GM12878 (cell line): Measurements from ENCODE around the gene FEZF2.

Experiments used
- BHLHE40 ChIP-seq, 2 experiments: fragments of 450-650 bp in 1 of 2; IDR thresholded peaks; 2 replicates each; pipeline ENCODE4 v1.6.1; 2011 to 2017; ENCODE audit warnings: low read depth in 2 of 2, borderline replicate concordance in 1 of 2, improper control_type of control experiment in 1 of 2, low read length in 1 of 2, mild to moderate bottlenecking in 1 of 2
- BRCA1 ChIP-seq: IDR thresholded peaks from 2 replicates; pipeline ENCODE4 v1.6.1; 2011; ENCODE audit warnings: low read depth, low read length, improper control_type of control experiment
- CTCF ChIP-seq, 3 experiments: IDR thresholded peaks in 2 of 3; conservative IDR thresholded peaks in 1 of 3; 2 replicates each; pipeline ENCODE4 v1.5.1; 2011; ENCODE audit warnings: low read depth in 3 of 3, low read length in 3 of 3, mild to moderate bottlenecking in 3 of 3, control low read depth in 2 of 3, moderate library complexity in 2 of 3, inconsistent platforms in 1 of 3, mixed read lengths in 1 of 3; ENCODE audit not compliant: control insufficient read depth in 2 of 3, insufficient read depth in 1 of 3; ENCODE audit errors: extremely low read depth in 1 of 3
- EZH2 ChIP-seq: IDR thresholded peaks from 2 replicates; pipeline ENCODE4 v1.6.1; 2012; ENCODE audit warnings: low read depth, mild to moderate bottlenecking, control low read depth, inconsistent platforms, low read length, borderline replicate concordance; ENCODE audit not compliant: control insufficient read depth
- KDM1A ChIP-seq: fragments of 200-600 bp; sonication (generic); IDR thresholded peaks from 2 replicates; pipeline ENCODE4 v1.6.1; 2016; ENCODE audit warnings: borderline replicate concordance
- MXI1 ChIP-seq: fragments of 150-350 bp; IDR thresholded peaks from 2 replicates; pipeline ENCODE4 v1.6.1; 2011; ENCODE audit warnings: low read depth, mild to moderate bottlenecking, inconsistent platforms, low read length, improper control_type of control experiment
- NRF1 ChIP-seq: conservative IDR thresholded peaks from 2 replicates; pipeline ENCODE4 v1.6.1; 2011; ENCODE audit warnings: mild to moderate bottlenecking, low read depth, low read length, improper control_type of control experiment
- POLR2A ChIP-seq: IDR thresholded peaks from 2 replicates; pipeline ENCODE4 v1.6.1; 2011; ENCODE audit warnings: low read depth, mild to moderate bottlenecking, low read length
- POLR2AphosphoS5 ChIP-seq: IDR thresholded peaks from 2 replicates; pipeline ENCODE4 v1.6.1; 2011; ENCODE audit warnings: mild to moderate bottlenecking, low read length, inconsistent platforms
- POU2F2 ChIP-seq: IDR thresholded peaks from 3 replicates; pipeline ENCODE4 v1.6.1; 2011; ENCODE audit warnings: low read depth, mild to moderate bottlenecking, low read length, borderline replicate concordance
- RB1 ChIP-seq: fragments of 450-650 bp; formaldehyde crosslinking; IDR thresholded peaks from 2 replicates; pipeline ENCODE4 v1.6.1; 2017; ENCODE audit warnings: mild to moderate bottlenecking, borderline replicate concordance
- TCF12 ChIP-seq: IDR thresholded peaks from 2 replicates; pipeline ENCODE4 v1.6.1; 2011; ENCODE audit warnings: low read depth, mild to moderate bottlenecking, low read length
- ZBTB4 ChIP-seq: fragments of 450-650 bp; formaldehyde crosslinking; IDR thresholded peaks from 2 replicates; pipeline ENCODE4 v1.4.0; 2022; ENCODE audit warnings: mild to moderate bottlenecking, moderate library complexity
- TF ChIP-seq, protein P1 (sequence below): IDR thresholded peaks from 2 replicates; pipeline ENCODE4 v1.6.1; 2011; ENCODE audit warnings: low read depth, low read length, improper control_type of control experiment, borderline replicate concordance

DNA sequence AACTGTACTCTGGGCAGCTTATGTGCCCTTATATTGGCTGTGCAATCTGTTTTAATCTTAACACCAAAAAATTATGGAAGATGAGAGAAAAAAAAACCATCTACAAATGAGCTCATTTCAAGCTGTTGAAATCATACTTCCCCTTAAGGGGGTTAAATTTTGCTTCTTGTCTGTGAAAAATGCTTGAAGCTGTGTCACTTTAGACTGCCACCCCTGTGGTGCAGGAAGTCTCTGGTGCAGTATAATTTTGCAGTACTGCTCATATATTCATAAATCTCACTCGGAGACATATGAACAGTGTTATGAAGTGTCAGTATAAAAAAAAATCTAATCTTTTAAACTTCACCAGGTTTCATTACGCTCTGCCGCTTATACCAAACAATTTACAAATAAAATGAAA, 30.4 kb upstream of the FEZF2 start:
- TF ChIP-seq POLR2A (no peak), POLR2AphosphoS5 (no peak), ZBTB4 (no peak), NRF1 (no peak), MXI1 (no peak), CTCF (IDR thresholded peaks at IDR 0.05 in 2 of 3, conservative IDR thresholded peaks at IDR 0.05 in 1 of 3; ENCODE audit: control insufficient read depth in 2 of 3, extremely low read depth in 1 of 3, insufficient read depth in 1 of 3, low read depth in 3 of 3, low read length in 3 of 3) (no peak), KDM1A (no peak), RB1 (no peak), POU2F2 (no peak), BRCA1 (no peak), TCF12 (no peak), EZH2 (no peak), BHLHE40 (IDR thresholded peaks at IDR 0.05; ENCODE audit: borderline replicate concordance in 1 of 2, low read depth in 2 of 2, low read length in 1 of 2) (no peak)
- TF ChIP-seq, protein P1, sequence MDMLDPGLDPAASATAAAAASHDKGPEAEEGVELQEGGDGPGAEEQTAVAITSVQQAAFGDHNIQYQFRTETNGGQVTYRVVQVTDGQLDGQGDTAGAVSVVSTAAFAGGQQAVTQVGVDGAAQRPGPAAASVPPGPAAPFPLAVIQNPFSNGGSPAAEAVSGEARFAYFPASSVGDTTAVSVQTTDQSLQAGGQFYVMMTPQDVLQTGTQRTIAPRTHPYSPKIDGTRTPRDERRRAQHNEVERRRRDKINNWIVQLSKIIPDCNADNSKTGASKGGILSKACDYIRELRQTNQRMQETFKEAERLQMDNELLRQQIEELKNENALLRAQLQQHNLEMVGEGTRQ: no peak
